Measurements from ENCODE around the gene KIAA0513. TPM values are rescaled to one million over a fixed set of nuclear protein-coding genes. Genes with fewer than 3 reads are reported as not detected.

The KIAA0513 gene
- total and polyA plus RNA-seq, 2 donors (not counting 3 experiments of a cell fraction or from before 2014, with no cell fraction given) = 1.8 to 4.3 TPM

DNA sequence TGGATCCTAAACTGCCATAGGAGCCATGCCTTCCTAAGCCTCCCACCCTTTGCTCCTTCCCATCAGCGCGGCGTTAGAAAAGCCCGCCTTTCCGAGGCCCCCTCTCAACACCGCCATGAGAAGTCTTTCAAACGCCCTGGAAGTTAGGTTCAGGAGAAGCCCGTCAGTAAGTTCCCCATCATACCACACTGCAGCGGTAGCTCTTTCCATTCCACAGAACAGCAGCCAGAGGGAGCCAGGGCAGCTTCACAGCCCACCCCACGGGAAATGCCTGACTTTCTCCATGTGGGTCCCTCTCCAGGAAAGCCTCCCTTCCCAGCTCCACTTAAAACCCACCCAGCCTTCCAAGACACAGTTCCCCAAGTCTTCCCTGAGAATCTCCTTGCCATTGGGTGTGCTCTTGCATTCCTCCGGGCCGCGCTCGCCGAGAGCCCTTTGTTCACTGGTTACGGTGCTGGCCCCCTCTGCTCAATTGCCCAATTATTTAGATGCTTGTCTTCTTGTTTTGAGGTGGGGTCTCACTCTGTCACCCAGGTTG is 28.7 kb downstream of the KIAA0513 start:
- TF ChIP-seq, protein P1, sequence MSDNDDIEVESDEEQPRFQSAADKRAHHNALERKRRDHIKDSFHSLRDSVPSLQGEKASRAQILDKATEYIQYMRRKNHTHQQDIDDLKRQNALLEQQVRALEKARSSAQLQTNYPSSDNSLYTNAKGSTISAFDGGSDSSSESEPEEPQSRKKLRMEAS (IDR thresholded peaks at IDR 0.05; ENCODE audit: insufficient read depth, insufficient read length) = no peak
- TF ChIP-seq, protein P2, sequence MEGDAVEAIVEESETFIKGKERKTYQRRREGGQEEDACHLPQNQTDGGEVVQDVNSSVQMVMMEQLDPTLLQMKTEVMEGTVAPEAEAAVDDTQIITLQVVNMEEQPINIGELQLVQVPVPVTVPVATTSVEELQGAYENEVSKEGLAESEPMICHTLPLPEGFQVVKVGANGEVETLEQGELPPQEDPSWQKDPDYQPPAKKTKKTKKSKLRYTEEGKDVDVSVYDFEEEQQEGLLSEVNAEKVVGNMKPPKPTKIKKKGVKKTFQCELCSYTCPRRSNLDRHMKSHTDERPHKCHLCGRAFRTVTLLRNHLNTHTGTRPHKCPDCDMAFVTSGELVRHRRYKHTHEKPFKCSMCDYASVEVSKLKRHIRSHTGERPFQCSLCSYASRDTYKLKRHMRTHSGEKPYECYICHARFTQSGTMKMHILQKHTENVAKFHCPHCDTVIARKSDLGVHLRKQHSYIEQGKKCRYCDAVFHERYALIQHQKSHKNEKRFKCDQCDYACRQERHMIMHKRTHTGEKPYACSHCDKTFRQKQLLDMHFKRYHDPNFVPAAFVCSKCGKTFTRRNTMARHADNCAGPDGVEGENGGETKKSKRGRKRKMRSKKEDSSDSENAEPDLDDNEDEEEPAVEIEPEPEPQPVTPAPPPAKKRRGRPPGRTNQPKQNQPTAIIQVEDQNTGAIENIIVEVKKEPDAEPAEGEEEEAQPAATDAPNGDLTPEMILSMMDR (IDR thresholded peaks at IDR 0.05; ENCODE audit: extremely low read depth in 1 of 2, insufficient read depth in 1 of 2, low read depth in 1 of 2, low read length in 2 of 2) = peak; percentile 12 to 61
- no peaks in the 10 kb centered on the region for H3K79me2 ChIP-seq (ENCODE audit: control insufficient read depth, insufficient read depth, low read length)
- dilution Hi-C loops (cut with MboI; ENCODE audit: extremely low pct_ligation_motif_present, low sequenced_read_pairs) (no loop called here), intact Hi-C loops (cut with micrococcal nuclease) (loop anchor here (1.0 kb wide), 1 partner anchor 30 kb away; no protein-coding TSS in a partner anchor)
- H3K27ac ChIP-seq (ENCODE audit: insufficient read depth, low read depth, low read length) = no peak overlapping the region
- no peak overlapping the region for H3K9ac ChIP-seq (replicated peaks; ENCODE audit: extremely low read depth, insufficient read depth, low read length)
- BruUV-seq (replicated peaks) = no TSS peak
- FAIRE-seq = peak; percentile 56
- H3K4me3 ChIP-seq (replicated peaks in 1 of 3; ENCODE audit: insufficient read depth in 1 of 3, low read depth in 1 of 3, low read length in 3 of 3) = no peak overlapping the region
- CTCF ChIA-PET = interaction anchor here (0.6 to 5.9 kb wide), 18 partner anchors 8 to 80 kb away, joined by 3 to 123 read pairs (median 4); partner anchors contain the start of gene ZDHHC7
- H3K4me1 ChIP-seq (ENCODE audit: control insufficient read depth, extremely low read depth, insufficient read depth, low read length) = peaks cover 9% of the 10 kb centered on the region
- peak; percentile 35 for DNase-seq (ENCODE audit: low read depth, low spot score)
- POLR2A ChIA-PET = no interaction called here
- no peak overlapping the region for H3K4me2 ChIP-seq (ENCODE audit: insufficient read depth, low read length)
- peak overlapping the region; percentile 93 for H2AFZ ChIP-seq (ENCODE audit: low read depth, low read length)
- H3K27me3 ChIP-seq (ENCODE audit: control insufficient read depth in 2 of 2, insufficient read depth in 2 of 2, low read length in 2 of 2) = no peaks in the 10 kb centered on the region
- H3K9me3 ChIP-seq (replicated peaks; ENCODE audit: control insufficient read depth, insufficient read depth, low read length) = no peaks in the 10 kb centered on the region
- no peaks in the 10 kb centered on the region for H3K9me1 ChIP-seq (replicated peaks; ENCODE audit: control insufficient read depth, extremely low read depth, insufficient read depth, low read length)
- no peaks in the 10 kb centered on the region for H3K36me3 ChIP-seq (ENCODE audit: control insufficient read depth in 2 of 2, extremely low read depth in 1 of 2, insufficient read depth in 2 of 2, low read length in 2 of 2)
- H4K20me1 ChIP-seq (replicated peaks; ENCODE audit: control insufficient read depth, extremely low read depth, insufficient read depth, low read length) = no peaks in the 10 kb centered on the region

DNA sequence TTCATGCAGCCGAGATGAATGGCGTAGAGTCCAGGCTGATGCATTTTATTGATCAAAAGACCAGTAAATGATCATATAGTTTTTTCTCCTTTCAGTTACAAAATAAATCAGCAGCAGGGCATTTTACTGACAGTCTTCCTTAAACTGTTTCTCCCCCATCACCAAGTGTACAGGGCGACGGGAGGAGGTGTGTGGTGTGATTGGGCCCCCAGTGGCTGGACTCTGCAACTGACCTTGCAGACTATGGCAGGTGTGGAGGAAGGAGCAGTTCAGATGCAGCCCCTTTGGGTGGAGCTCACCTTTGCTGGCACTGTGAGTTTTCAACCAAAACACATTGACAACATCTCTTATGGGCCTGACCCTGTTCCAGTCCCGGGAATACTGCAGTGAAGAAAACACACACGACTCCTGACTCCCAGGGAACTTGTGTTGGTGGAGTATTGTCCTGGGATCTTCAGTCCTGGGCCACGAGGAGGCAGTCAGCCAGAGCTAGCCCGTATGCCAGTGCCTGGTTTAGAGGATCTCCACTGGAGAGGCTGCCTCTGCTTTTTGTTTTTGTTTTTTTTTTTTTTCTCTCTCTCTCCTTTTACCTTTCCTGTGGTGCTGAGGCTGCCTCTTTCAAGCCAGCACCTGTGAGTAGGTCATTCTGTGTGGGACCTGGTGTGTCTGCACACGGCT is 29.8 kb downstream of the KIAA0513 start:
- Histone ChIP-seq H3K27ac (ENCODE audit: insufficient read depth, low read depth, low read length) (no peak overlapping the region), H3K9me3 (replicated peaks; ENCODE audit: control insufficient read depth, insufficient read depth, low read length) (no peaks in the 10 kb centered on the region), H3K36me3 (ENCODE audit: control insufficient read depth in 2 of 2, extremely low read depth in 1 of 2, insufficient read depth in 2 of 2, low read length in 2 of 2) (no peaks in the 10 kb centered on the region), H3K79me2 (ENCODE audit: control insufficient read depth, insufficient read depth, low read length) (no peaks in the 10 kb centered on the region), H3K4me2 (ENCODE audit: insufficient read depth, low read length) (no peak overlapping the region), H3K27me3 (ENCODE audit: control insufficient read depth in 2 of 2, insufficient read depth in 2 of 2, low read length in 2 of 2) (no peaks in the 10 kb centered on the region), H3K4me1 (ENCODE audit: control insufficient read depth, extremely low read depth, insufficient read depth, low read length) (peaks cover 9% of the 10 kb centered on the region), H4K20me1 (replicated peaks; ENCODE audit: control insufficient read depth, extremely low read depth, insufficient read depth, low read length) (no peaks in the 10 kb centered on the region), H3K9ac (replicated peaks; ENCODE audit: extremely low read depth, insufficient read depth, low read length) (no peak overlapping the region), H2AFZ (ENCODE audit: low read depth, low read length) (no peak overlapping the region), H3K4me3 (replicated peaks in 1 of 3; ENCODE audit: insufficient read depth in 1 of 3, low read depth in 1 of 3, low read length in 3 of 3) (no peak overlapping the region), H3K9me1 (replicated peaks; ENCODE audit: control insufficient read depth, extremely low read depth, insufficient read depth, low read length) (no peaks in the 10 kb centered on the region)
- no peak for FAIRE-seq
- dilution Hi-C loops (cut with MboI; ENCODE audit: extremely low pct_ligation_motif_present, low sequenced_read_pairs) (no loop called here), intact Hi-C loops (cut with micrococcal nuclease) (no loop called here)
- ChIA-PET POLR2A (no interaction called here), CTCF (interaction anchor here (0.6 to 5.9 kb wide), 3 partner anchors 29 to 359 kb away, joined by 3 to 123 read pairs (median 4); no protein-coding TSS in a partner anchor)
- no peak for TF ChIP-seq POLR2AphosphoS5 (IDR thresholded peaks at IDR 0.05; ENCODE audit: insufficient read depth, low read depth, low read length)
- TF ChIP-seq, protein P1 (IDR thresholded peaks at IDR 0.05; ENCODE audit: insufficient read depth, insufficient read length) = no peak
- TF ChIP-seq, protein P2 (IDR thresholded peaks at IDR 0.05; ENCODE audit: extremely low read depth in 1 of 2, insufficient read depth in 1 of 2, low read depth in 1 of 2, low read length in 2 of 2) = peak; percentile 16 to 18
- DNase-seq (ENCODE audit: low read depth, low spot score) = no peak
- no TSS peak for BruUV-seq (replicated peaks)

Measured in endothelial cell of umbilical vein (primary cell).